Measurements from ENCODE around the gene TBC1D1.

TBC1D1 gene

DNA sequence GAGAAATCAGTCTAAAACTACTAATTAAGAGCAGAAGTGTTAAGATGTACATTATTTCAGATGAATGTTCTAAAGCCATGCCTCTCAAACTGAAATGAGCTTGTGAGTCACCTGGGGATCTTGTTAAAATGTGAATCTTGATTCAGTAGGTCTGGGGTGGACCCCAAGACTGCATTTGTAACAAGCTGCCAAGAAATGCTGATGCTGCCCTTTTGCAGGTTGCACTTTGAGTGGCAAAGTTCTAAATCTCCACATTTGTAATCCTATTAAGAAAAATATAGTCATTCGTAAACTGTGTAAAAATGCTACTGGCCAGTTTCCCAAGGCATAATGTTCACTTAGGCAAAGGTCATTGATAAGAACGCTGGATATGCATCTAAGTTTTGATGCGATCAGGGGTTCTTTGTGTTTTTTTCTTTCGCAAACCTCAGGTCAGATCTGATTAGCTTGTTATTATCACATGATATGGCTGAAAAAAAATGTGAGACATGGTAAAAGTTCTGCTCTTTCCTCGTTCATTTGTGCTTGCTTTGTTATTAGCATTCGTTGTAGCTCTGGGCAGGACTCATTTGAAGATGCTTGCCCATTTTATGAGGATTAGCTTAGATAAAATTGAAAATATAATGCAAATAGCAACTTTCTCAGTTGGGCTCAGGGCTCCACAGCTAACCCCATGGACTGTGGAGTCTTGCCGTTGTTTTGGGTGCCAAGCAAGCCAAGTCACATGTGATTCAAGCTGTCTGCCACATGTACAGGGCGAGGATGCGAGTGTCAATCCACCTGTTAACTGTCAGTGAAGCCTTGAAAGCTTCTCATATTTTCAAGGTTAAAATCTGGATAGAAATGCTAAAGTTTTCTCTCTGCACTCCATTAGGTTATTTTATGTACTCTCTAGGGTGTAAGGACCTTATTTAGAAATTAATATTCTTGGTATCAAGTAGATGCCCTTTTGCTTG is 12.1 kb downstream of the TBC1D1 start:
- TF ChIP-seq GATA2 (IDR thresholded peaks at IDR 0.05; ENCODE audit: low read depth, low read length) (no peak), GATA3 (IDR thresholded peaks at IDR 0.05; ENCODE audit: low read depth, low read length) (no peak)

DNA sequence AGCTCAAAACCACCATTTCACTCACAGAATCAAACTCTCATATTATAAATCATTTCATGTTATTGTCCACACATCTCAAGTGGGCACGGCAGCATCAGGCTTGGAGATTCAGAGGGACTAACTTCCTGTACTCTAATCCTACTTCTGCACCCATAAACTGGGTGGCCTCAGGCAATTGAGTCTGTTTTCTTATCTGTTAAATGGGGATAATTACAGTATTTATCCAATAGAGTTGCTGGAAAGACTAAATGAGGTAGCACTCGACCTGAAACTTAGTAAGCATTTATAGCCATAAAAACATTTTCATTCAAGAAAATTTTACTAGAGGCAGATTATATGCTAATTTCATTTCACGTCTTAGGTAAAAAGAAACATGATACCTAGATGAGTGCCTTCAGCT is 13.0 kb downstream of the TBC1D1 start:
- TF ChIP-seq GATA3 (IDR thresholded peaks at IDR 0.05; ENCODE audit: low read depth, low read length): no peak
- no peak for TF ChIP-seq GATA2 (IDR thresholded peaks at IDR 0.05; ENCODE audit: low read depth, low read length)

DNA sequence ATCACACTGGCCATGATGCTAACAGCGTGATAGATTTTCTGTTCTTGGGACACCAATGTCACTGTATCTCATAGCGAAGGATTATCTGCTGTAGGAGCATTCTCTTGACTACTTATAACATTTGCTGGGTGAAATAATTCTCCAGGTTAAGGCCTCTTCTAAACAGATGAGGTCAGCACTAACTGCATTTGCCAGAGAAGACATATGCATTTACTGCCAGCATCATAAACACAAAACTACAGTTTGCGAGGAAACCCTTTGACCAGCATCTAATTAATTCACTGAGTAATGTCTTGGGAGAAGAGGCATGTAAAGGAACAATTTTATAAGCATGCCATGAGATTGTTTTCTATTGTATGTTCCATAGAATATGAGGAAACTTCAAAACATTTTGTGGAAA is 13.9 kb downstream of the TBC1D1 start:
- TF ChIP-seq GATA2 (IDR thresholded peaks at IDR 0.05; ENCODE audit: low read depth, low read length) (no peak), GATA3 (IDR thresholded peaks at IDR 0.05; ENCODE audit: low read depth, low read length) (no peak)

DNA sequence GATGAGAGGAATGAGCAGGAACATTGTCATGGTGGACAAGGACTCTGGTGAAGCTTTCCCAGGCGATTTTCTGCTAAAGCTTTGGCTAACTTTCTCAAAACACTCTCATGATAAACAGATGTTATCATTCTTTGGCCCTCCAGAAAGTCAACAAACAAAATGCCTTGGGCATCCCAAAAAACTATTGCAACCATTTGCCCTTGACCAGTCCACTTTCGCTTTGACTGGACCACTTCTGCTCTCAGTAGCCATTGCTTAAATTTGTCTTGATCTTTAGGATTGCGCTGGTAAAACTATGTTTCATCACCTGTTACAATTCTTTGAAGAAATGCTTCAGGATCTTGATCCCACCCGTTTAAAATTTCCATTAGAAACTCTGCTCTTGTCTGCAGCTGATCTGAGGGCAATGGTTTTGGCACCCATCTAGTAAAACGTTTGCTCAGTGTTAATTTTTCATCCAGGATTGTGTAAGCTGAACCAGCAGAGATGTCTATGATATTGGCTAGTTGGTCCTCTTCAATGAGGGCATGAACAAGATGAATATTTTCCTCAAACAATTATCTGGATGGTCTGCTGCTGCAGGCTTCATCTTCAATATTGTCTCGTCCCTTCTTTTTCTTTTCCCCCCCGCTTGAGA is 14.8 kb downstream of the TBC1D1 start:
- TF ChIP-seq GATA3 (IDR thresholded peaks at IDR 0.05; ENCODE audit: low read depth, low read length): no peak
- no peak for TF ChIP-seq GATA2 (IDR thresholded peaks at IDR 0.05; ENCODE audit: low read depth, low read length)

DNA sequence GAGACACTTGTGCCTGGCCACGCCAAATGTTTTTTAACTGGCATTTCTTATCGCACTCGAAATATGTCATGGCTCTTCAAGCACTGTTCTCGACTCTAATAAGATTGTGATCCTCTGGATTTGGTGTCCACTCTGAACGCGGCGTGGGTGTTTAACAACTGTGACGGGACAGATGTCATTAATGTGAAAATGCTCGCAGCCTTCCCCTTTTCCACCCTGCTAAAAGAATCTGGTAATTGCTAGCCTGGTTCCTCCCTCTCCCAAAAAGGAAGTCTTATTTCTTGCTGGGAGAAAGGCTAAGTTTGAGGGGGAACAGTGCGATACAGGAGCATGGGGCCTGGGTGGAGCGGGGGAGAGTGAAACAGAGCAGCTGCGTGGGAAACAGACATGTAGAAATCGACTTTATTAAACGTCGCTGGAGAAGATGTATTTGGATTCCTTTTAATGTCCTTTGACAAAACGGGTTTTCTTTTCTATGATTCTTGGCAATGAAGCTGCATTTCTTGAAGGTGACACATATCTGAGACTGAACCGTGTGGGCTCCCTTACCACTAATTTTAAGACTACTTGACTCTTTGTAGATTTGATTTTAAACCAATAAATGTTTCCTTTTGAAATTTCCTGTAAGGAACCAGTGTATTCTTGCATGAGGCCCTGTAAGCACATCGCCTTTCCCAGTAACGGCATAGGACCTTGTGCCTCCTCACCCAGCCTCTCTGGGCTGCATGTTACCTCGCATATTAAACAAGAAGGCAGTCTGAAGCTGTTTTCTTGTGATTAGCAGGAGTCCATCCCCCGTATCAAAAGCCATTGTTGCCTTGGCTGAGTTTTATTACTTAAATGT is 17.8 kb downstream of the TBC1D1 start:
- TF ChIP-seq GATA3 (IDR thresholded peaks at IDR 0.05; ENCODE audit: low read depth, low read length) (no peak), GATA2 (IDR thresholded peaks at IDR 0.05; ENCODE audit: low read depth, low read length) (no peak)

DNA sequence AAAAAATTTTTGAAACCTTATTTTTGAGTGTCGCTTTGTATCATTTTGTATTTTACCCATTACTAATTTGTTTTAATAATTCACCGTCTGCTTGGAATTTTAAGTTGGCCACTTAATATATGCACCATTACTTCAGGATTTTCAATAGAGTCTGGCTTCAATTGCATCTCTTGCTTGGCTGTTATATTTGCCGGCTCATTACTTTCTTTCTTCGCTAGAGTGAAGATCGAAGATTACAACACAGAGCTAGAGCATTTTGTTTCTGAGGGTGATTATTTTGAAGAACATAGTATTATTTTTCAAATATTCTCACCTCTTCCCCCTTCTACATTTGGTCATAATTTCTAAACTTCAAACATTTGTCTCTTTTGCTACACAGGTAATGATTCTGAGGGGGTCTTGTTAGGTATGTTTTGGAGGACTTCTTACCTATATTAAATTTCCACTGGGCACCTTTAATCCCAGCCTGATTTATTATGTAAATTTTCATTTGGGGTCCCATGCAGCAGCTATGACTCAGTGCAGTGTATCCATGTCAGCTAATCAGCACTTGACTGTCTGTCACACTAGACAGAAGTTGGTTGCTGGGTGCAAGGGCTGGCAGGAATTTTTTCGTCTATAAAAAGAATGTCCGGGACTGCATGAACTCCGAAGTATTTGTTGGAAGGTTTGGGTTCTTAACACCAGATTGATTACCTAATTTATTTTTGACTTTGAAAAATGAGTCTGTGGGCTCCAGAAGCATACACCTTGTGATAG is 18.6 kb downstream of the TBC1D1 start:
- TF ChIP-seq GATA2 (IDR thresholded peaks at IDR 0.05; ENCODE audit: low read depth, low read length): no peak

DNA sequence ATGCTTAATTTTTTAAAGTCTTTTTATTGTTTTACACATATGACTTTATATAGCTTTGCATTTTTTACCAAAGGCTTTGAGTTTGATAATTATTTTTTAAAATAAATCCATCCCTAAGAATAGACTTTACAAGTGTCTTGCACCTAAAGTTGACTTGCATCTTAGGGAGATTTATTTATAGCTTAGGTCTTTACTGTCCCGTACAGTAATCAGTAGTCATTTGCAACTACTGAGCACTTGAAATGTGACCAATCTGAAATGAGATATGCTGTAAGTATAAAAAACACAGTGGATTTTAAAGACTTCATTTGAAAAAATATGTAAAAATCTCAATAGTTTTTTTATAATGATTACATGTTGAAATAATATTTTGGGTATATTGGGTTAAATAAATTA is 19.2 kb downstream of the TBC1D1 start:
- TF ChIP-seq GATA2 (IDR thresholded peaks at IDR 0.05; ENCODE audit: low read depth, low read length) (no peak), GATA3 (IDR thresholded peaks at IDR 0.05; ENCODE audit: low read depth, low read length) (no peak)

DNA sequence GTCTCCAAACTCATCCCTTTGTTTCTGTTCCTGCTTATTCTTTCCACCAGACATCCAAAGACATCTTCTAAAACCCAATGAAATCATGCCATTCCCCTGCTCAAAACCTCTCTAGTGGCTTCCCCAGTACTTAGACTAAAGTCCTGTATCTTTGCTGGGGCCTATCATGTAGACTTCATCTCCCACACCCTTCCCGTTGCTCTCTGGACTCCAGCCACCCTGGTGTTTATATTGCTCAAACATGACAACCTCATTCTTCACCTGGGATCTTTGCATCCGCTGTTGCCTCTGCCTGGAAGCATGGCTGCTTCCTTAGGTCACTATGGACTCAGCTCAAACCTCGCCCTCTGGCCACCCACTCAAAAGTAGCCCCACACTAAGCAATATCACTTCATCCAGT is 23.7 kb downstream of the TBC1D1 start:
- TF ChIP-seq GATA3 (IDR thresholded peaks at IDR 0.05; ENCODE audit: low read depth, low read length) (no peak), GATA2 (IDR thresholded peaks at IDR 0.05; ENCODE audit: low read depth, low read length) (no peak)

DNA sequence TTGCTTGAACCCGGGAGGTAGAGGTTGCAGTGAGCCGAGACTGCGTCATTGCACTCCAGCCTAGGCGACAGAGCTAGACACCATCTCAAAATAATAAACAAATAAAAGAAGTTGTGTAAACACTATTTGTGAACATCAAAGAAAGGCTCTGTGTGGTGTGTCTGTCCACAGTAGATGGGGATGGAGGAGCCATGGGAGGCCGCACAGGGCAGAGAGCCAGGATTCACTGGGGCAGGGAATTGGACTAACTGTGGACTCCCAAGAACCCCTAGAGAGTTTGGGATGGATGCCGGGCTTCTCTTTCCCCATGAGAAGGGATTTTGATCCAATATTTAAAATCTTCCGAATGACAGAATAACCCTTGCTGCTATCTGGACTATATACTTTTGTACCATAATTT is 26.5 kb downstream of the TBC1D1 start:
- TF ChIP-seq GATA2 (IDR thresholded peaks at IDR 0.05; ENCODE audit: low read depth, low read length) (no peak), GATA3 (IDR thresholded peaks at IDR 0.05; ENCODE audit: low read depth, low read length) (no peak)

DNA sequence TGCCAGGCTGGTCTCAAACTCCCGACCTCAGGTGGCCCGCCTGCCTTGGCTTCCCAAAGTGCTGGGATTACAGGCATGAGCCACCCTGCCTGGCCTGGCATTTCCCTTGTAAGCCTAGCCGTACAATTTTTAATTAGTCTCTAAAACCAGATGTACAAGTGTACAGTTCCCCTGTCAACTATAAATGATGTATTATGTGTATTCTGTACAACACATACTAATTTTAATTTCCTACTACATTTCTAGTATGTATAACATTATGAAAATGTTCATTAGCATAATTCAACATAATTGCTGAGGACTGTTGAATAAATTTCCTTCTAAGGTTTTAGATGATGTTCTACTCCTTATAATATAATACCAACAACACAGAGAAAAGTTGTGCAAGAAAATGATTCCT is 27.8 kb downstream of the TBC1D1 start:
- no peak for TF ChIP-seq GATA2 (IDR thresholded peaks at IDR 0.05; ENCODE audit: low read depth, low read length)
- no peak for TF ChIP-seq GATA3 (IDR thresholded peaks at IDR 0.05; ENCODE audit: low read depth, low read length)

DNA sequence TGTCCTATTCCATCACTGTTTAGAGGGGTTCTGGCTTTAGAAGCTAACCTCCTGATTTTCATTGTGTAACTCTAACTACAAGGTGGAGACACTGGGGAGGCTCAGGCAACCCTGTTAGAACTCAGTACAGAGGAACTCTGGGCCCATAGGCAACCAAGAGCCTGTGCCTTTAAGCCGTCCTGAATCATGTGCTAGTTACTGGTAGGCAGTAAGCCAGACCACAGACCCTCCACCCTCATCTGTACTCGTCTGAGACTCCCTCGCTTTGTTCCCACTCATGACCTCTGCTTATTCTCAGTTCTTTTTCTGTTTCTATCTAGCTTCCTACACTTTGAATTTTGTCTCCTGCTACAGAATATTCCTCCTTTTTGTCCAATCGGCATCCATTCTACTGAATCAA is 31.4 kb downstream of the TBC1D1 start:
- TF ChIP-seq GATA3 (IDR thresholded peaks at IDR 0.05; ENCODE audit: low read depth, low read length) (no peak), GATA2 (IDR thresholded peaks at IDR 0.05; ENCODE audit: low read depth, low read length) (no peak)

DNA sequence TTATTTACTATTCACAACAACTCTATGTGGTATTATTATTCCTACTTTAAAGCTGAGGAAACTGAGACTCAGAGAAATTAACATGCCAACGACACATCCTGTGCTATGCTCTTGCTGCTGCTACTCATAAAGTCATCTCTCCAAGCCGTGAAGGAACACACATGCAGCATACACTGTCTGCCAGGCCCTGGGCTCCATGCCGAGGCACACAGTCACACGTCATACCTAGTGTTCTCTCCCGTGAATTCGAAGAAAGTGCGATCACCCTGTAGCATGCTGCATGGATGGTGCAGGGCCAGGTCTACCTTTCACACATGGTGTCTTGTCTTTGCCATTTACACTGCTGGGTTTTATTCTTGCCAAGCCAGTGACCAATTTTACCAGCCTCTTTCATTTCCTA is 34.1 kb downstream of the TBC1D1 start:
- TF ChIP-seq GATA3 (IDR thresholded peaks at IDR 0.05; ENCODE audit: low read depth, low read length) (no peak), GATA2 (IDR thresholded peaks at IDR 0.05; ENCODE audit: low read depth, low read length) (no peak)

DNA sequence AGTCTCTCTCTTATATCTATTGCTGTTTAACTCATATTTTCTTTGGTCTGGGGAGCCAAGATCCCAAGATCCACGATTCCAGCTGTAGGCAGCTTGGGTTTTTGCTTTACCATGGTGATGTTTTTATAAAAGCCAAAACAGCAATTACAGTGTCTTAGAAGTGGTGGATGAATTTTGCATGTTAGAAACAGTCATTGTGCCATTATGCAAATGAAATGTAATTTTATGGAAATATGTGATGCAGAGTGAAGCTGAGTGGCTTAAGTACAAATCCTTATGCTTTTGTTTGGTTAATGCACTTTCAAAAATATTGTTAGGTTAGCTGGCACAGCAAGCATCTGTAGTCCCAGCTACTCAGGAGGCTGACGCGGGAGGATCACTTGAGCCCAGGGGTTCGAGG is 36.5 kb downstream of the TBC1D1 start:
- no peak for TF ChIP-seq GATA2 (IDR thresholded peaks at IDR 0.05; ENCODE audit: low read depth, low read length)
- no peak for TF ChIP-seq GATA3 (IDR thresholded peaks at IDR 0.05; ENCODE audit: low read depth, low read length)

Measured in SH-SY5Y (cell line).